GM18508 (cell line): ENCODE results near the gene OR6S1.

ENCODE experiments used
- ATAC-seq: cut with Tn5 transposase; IDR thresholded peaks from one replicate; pipeline ENCODE4 v1.9.1; 2021; ENCODE audit warnings: moderate number of reproducible peaks; ENCODE audit not compliant: insufficient read depth, unreplicated experiment

The OR6S1 gene

GRCh38 chr14:20641591-20641990 lies at the start of gene OR6S1:
TSS of gene OR6S1 (minus strand) at chr14:20641691. CDS start at chr14:20641691, 0 bp downstream.
- no peak for ATAC-seq

- no peak for ATAC-seq
These were observed 49.6 kb upstream of the OR6S1 start for GRCh38 chr14:20690848-20691640.

GRCh38 chr14:20688167-20688839 lies 46.8 kb upstream of the OR6S1 start, which contains the start of gene ANG:
TSS of gene ANG (plus strand) at chr14:20688764. CDS start at chr14:20693565, 4,801 bp downstream.
- no peak for ATAC-seq

GRCh38 chr14:20687362-20688166 lies 46.1 kb upstream of the OR6S1 start:
- ATAC-seq: no peak

GRCh38 chr14:20686386-20687143 lies 45.1 kb upstream of the OR6S1 start:
- ATAC-seq: no peak

- ATAC-seq: no peak
These were observed 43.4 kb upstream of the OR6S1 start for GRCh38 chr14:20684662-20685456.

- ATAC-seq: no peak
These were observed 42.6 kb upstream of the OR6S1 start, which contains the start of gene RNASE4 for GRCh38 chr14:20683891-20684661. TSS of gene RNASE4 (plus strand) at chr14:20684560. CDS start at chr14:20699372, 14,812 bp downstream.

GRCh38 chr14:20683125-20683890 lies 41.8 kb upstream of the OR6S1 start:
- peak; percentile 24 for ATAC-seq

GRCh38 chr14:20682435-20683124 lies 41.1 kb upstream of the OR6S1 start:
- peak; percentile 30 for ATAC-seq

GRCh38 chr14:20682127-20682434 lies 40.6 kb upstream of the OR6S1 start:
- ATAC-seq: no peak

- ATAC-seq: peak; percentile 9
These were observed 40.0 kb upstream of the OR6S1 start for GRCh38 chr14:20681348-20682126.

- peak; percentile 25 for ATAC-seq
These were observed 39.4 kb upstream of the OR6S1 start for GRCh38 chr14:20680843-20681347.

- no peak for ATAC-seq
These were observed 38.9 kb upstream of the OR6S1 start for GRCh38 chr14:20680363-20680762.

- ATAC-seq: no peak
These were observed 38.4 kb upstream of the OR6S1 start for GRCh38 chr14:20679907-20680306.

GRCh38 chr14:20676072-20676471 lies 34.6 kb upstream of the OR6S1 start:
- ATAC-seq: no peak

- no peak for ATAC-seq
These were observed 34.2 kb upstream of the OR6S1 start for GRCh38 chr14:20675669-20676068.
